Inflammatory macrophage (primary cell): ENCODE results near the gene RELA.
A peak's percentile ranks its signal among the peaks of the same experiment; 100 is the strongest.
"Not testable (repeated sequence)": the region's sequence is repeated elsewhere in the genome, so short reads cannot be mapped to it uniquely, and the experiment has no call there.

ENCODE experiments used
- DNase-seq, 2 donors: peaks; one replicate each; pipeline ENCODE4 v3.0.0-alpha.2; 2020 to 2022

The RELA gene

DNA sequence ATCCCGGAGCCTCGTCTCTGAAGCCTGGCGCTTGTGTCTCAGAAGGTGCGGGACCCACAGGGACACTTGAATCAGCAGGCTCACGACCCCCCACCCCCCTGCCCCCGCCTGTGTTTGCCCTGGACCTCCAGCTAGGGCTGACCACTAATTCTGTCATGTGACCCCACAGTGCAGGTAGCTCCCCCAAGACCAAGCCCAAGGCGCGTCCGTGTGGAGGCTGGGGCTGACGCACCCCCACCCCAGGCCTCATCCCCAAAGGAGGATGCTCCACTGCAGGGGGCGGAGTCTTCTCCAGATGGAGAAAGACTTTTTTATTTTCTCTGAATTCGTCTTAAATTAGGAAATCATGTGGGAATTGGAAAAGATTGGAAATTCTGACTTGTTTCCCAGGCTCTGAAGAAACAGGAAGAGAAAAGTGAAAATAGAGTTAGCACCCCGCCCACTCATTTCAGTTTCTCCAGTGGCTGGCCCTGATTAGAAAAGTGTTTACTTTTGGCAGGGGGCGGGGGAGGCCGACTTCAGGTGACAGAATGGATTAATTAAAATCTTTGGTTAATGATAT lies 1.0 kb upstream of the RELA start:
- DNase-seq = peak; percentile 65 to 69

DNA sequence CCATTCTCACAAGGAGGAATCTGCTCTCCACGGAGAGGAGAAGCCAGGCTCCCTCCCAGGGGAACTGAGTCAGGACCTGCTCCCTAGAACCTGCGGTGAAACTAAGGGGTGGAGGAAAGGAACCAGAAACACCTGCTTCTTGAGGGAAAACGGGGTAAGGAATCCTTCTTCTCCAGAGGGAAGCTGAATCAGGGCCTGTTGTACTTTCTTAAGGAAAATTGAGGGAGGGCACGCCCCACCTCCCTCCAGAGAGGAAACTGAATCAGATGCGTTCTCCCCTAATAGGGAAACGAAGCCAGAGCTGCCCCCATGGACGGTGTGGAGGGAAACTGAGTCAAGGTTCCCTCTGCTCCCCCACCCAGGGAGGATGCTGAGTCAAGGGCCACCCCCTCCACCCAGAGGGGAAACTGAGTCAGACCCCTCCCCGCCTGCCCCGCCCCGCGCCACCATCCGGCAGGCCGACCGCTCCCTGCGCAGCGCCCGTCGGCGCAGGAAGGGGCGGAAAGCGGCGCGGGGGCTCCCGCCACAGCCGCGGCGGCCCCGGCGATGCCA lies 393 bp downstream of the RELA start:
- no peak for DNase-seq

DNA sequence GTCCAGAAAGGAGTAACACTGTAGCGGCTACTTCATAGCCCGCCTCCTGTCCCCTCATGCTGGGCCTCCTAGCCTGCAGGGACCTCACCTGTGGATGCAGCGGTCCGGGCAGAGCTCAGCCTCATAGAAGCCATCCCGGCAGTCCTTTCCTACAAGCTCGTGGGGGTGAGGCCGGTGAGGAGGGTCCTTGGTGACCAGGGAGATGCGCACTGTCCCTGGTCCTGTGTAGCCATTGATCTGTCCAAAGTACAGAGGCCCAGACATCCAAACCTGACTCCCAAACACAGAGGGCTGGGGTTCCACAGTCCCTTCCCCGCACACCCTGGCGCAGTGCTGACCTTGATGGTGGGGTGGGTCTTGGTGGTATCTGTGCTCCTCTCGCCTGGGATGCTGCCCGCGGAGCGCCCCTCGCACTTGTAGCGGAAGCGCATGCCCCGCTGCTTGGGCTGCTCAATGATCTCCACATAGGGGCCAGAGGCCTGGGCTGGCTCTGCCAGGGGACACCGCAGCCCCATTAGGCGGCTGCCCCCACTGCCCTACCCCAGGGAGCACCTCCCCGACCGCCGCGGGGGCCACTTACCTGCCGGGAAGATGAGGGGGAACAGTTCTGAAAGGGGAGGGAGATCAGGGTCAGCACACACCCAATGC lies 993 bp downstream of the RELA start:
- no peak for DNase-seq

DNA sequence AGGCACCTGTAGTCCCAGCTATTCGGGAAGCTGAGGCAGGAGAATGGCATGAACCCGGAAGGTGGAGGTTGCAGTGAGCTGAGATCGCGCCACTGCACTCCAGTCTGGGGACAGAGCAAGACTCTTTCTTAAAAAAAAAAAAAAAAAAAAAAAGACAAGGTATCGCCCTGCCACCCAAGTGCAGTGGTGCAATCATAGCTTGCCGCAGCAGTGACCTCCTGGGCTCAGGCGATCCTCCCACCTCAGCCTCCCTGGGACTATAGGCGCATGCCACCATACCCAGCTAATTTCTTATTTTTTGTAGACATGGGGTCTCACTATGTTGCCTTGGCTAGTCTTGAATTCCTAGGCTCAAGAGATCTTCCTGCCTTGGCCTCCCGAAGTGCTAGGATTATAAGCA lies 1.8 kb downstream of the RELA start:
- not testable (repeated sequence) for DNase-seq

DNA sequence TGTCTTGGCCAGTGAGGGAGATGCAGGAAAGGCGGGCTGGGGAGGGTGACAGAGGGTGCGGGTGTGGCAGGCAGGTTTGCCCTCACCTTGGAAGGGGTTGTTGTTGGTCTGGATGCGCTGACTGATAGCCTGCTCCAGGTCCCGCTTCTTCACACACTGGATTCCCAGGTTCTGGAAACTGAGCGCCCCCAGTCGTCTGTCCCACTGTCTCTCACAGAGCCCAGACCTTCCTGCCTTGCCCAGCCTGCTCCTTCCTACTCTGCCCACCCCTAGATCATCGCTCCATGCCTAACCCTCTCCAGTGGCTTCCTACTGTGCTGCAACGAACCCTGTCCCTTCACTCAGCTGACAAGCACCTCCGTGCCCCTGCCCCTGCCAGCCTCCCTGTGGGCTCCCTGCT lies 2.7 kb downstream of the RELA start:
- DNase-seq = no peak

DNA sequence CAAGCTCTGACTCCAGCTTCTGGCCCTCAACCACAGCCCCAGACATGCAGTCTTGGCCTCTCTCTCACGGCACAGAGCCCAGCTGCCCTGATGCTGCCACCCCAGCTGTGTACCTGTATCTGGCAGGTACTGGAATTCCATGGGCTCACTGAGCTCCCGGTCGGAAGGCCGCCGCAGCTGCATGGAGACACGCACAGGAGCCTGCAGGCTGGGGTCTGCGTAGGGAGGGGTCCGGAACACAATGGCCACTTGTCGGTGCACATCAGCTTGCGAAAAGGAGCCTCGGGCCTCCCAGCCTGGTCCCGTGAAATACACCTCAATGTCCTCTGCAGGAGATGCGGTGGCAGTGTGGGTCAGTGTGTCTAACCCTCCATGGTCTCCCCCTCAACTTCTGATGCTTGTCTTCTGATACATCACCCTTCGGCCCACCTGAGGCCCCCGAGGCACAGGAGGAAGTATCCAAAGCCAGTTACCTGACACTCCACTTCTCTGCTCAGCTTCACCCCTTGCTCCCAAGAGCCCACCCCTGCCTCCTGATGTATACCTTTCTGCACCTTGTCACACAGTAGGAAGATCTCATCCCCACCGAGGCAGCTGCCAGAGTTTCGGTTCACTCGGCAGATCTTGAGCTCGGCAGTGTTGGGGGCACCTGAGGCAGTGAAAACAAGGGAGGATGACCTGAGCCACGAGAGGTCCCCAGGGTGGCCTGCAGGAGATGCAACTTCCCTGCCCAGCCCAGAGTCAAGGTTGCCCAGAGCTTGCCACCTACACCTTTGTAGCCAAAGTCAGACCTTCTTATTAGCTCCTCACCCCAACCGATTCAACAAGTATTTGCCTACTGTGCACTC lies 4.3 kb downstream of the RELA start:
- DNase-seq = no peak

DNA sequence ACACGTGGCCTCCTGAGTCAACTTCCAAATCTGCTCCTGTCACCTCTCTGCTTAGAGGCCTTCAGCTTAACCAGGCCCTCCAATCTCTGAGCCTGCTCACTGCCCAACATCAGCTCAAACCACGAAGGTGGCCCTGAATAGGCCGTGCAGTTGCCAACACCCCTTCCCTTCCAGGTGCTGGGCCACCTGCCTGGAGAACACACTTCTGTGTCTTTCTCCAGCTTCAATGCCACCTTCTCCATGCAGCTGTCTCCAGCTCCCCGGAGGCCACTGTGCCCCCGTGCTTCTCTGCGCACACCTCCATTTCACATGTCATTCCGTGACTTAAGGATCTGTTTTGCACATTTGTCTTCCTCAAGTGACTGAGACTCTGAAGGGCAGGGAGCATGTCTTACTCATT lies 5.3 kb downstream of the RELA start:
- DNase-seq = no peak

DNA sequence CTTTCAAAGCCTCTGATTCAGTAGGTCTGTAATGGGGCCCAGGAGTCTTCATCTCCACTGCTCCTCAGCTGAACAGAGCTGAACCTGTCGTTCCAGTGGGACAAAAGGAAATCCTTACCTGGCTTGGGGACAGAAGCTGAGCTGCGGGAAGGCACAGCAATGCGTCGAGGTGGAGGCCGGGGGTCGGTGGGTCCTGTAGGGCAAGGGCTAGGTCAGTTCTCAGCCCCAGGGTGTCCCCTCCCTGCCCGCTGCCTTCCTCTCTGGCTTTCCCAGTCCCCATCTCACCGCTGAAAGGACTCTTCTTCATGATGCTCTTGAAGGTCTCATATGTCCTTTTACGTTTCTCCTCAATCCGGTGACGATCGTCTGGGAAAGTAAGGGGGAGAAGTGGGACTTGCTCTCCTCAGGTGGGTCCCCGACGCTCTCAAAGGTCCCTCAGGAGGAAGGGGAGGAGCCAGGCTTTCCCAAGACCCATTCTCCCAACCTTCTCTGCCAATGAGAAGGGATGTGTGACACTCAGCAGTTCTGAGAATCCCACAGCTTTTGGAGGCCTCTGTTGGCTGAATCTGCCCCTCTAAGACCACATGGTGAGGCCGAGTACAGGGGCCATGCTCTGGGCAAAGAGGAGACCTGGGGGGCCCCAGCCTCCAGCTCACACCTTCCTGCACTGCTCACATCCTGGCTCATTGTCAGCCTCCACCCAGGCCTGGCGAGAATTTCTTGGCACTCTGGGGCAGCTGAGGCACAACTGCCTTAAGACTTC lies 7.0 kb downstream of the RELA start:
- no peak for DNase-seq

DNA sequence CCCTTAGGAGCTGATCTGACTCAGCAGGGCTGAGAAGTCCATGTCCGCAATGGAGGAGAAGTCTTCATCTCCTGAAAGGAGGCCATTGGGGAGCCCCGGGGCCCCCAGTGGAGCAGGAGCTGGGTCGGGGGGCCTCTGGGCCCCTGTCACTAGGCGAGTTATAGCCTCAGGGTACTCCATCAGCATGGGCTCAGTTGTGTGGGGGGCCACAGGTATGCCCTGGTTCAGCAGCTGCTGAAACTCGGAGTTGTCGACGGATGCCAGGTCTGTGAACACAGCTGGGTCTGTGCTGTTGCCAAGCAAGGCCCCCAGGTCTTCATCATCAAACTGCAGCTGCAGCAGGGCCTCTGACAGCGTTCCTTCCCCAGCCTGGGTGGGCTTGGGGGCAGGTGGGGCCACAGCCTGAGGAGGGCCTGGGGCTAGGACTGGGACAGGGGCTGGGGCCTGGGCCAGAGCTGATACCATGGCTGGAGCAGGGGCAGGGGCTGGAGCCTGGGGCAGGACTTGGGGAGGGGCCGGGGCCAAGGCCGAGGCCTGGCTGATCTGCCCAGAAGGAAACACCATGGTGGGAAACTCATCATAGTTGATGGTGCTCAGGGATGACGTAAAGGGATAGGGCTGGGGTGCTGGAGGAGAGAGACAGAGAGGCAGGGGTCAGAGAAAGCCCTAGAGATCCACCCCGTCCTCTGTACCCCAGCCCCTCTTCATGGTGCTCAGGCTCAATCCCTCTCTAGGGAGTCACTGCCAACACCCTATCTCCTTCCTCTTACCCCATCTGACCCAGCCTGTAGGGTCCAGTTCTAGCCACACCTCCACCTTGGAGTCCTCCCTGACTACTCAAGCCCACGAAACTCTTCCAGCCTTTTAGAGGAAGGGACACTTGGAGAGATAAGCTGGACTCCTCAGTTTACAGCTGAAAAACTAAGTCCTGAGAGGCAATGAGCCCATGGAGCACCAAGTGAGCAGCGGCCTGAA lies 8.1 kb downstream of the RELA start:
- no peak for DNase-seq

DNA sequence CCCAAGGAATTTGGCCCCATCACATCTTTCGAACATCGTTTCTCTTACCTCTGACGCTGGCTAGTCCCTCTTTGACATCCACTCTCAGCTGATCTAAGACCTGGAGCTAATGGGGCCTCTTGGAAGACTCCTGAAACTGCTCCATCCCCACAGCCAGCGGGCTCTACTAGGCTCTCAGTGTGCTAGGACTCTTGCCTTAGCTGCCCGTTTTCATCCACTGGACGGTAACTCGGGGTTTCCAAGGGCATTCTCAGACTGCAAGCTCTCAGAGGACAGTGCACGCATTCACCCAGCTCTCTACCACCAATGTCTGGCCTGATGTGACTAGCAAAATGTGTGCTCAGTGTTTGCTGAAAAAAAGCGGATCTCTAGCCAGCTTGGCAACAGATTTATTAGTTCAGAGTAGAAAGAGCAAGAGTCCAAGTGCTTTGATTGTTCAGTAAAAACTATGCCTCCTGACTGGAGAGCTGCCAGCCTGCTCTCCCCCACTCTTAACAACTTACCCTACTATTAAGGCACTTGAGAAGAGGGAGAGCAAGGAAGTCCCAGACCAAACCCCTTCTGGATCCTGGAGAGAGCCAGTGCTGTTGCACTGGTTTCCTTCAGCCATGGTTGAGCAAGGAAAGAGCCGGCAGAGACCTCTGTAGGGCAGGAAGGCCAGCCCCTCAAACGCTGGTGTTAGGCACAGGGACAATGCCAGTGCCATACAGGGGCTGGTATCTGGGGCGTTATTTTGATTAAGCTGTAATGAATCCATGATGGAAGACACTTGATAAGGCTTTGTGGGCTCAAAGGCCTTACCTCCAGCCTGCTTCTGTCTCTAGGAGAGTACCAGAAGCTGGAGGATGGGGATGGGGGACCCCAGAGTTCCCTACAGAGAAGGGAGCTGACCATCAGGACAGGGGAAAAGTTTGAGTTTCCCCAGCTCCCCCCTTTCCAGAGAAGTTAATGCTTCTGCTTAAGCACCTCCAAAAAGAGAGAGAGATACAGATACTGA lies 9.2 kb downstream of the RELA start:
- DNase-seq = no peak

DNA sequence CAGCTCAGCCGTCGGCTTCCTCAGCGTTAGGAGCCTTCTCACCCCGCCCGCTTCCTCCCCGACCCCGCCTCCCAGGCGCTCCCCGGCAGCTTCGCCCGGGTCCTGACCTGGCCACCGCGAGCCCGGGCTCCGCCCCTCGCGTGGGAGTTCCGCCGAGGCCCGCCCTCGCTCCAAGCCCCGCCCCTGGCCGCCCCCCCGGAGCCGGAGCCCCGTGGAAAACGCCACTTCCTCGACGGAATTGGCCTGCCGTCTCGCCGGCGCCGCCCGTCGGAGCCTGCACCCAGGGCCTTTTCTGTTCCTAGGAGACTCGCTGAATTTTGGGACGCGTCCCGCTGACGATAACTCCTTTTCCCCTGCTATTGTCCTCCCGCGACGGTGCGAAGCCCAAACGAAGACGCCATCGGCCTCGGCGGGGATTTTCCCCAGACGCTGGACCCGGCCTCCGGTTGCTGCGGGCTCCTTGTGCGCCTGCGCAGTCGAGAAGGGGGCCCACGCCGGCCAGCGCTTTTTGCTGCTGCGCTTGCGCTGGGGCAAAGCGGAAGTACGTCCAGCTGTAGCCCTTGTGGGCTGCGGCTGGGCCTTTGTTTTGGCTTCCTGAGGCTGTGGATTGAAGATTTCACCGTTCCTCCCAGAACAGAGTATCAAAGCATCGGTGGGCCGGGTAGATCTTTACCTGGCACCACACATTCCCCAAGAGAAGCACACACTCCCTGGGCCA lies 10.0 kb downstream of the RELA start:
- DNase-seq = peak; percentile 95 to 98

DNA sequence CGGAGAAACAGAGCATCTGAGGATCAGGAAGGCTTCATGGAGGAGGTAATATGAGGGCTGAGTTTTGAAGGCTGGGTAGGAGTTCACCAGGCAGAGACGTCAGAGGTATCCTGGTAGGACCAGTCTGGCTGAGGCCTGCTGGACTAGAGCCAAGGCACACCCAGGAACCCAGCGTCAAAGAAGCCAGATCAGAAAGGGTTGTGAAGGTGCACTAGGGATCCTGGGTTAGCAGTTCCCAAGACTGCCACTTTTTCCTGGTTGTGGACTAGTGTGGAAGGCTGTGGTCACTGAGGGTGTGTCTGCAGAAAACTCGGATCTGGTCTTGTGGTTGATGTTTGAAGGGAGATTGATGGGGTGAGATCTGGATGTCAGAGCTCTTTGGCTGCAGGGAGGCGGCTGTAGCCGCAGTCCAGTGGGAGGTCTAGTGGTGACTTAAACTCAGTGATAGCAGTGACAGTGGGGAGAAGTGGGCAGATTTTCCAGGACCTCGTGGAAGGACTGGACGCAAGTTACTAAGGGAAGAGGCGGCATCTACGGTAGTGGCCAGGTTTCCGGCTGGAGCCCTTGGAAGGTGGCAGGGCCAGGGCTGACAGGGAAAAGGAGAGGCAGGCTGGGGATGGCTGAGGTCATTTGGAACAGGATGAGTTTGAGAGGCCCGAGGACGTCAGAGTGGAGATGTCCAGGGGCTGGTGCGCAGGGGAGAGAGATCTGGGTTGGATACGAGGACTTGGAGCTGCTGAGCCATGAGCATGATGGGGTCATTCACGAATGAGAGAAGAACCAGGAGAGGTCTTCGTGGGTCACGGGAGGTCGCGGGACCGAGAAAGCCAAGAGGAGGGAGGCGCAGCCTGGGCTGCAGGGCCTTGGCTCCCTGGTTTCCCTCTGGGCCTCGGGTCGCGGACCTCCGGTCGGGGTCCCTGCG lies 10.9 kb downstream of the RELA start:
- DNase-seq = peak in 1 of 2 donors; percentile 23

DNA sequence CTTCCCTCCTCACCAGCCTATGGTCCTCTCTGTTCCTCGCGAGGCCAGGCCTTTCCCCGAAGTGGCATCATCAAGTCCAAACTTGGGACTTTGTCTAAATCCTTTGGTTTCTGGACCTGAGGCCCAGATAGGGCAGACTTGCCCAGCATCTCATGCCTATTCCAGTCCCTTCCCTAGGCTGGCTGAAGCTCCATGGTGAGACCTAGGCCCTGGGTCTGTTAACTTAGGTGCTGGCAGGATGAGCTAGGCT lies 11.5 kb downstream of the RELA start:
- no peak for DNase-seq

DNA sequence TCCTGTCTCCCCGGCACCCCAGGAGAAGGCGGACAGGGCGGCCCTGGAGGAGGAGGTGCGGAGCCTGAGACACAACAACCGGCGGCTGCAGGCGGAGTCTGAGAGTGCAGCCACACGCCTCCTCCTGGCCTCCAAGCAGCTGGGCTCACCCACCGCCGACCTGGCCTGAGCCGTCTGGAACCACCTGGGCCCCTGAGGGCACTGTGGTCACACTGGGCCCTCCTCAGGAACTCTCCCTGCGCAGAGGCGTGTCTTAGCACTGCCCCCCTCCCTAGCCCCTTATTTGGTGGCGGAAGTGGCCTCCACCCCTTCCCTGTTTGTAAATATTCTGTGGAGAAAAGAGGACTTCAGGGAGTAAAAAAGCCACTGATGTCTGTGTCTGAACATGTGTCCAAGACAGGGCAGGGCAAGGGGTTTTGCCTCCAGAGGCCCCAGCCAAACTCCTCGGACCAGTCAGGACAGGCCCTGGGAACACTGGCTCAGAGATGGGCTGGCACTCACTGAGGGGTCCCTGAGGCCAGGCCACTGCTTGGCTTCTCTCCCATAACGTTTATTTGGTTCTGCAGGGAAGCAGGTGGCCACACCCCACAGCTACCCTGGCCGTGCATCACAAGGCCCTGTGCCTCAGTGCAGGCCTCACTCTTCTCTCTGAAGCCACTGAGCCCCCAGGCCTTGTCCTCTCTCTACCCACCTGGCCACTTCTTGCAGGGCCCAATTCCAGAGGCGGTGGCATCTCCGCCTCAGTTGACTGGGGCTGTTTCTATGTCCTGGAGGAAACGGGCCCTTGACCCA lies 12.0 kb downstream of the RELA start:
- no peak for DNase-seq

DNA sequence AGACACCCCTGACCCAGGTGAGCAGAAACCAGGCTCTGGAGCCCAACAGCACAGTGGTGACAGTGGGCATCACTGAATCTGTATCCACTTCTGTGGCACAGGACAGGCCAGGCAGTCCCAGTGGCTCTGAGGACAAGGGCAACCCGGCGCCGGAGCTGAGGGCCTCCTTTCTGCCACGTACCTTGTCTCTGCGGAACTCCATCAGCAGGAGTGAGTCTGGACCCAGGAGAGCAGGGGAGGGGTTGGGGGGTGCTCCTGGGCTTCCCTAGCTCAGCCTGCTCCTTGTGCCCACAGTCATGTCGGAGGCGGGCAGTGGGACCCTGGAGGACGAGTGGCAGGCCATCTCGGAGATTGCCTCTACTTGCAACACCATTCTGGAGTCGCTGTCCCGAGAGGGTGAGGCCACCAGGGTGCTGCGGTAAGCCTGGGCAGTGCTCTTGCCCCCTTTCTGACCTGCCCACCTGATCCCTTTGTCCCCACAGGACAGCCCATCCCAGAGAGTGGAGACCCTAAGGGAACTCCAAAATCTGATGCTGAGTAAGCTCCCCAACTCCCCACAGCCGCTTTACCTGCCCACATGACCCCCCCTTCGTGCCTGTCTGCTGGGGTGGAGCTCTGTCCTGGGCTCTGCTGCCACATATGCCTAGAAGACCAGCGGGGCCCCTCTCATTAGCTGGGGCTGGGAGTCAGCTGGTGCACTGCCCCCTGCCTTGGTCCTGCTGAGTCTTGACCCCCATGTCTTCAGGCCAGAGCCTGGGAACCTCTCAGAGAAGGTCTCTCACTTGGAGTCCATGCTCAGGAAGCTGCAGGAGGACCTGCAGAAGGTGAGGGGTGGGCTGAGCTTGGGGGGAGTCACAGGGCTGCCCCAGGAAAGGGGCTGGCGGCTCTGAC lies 12.8 kb downstream of the RELA start:
- DNase-seq = no peak

DNA sequence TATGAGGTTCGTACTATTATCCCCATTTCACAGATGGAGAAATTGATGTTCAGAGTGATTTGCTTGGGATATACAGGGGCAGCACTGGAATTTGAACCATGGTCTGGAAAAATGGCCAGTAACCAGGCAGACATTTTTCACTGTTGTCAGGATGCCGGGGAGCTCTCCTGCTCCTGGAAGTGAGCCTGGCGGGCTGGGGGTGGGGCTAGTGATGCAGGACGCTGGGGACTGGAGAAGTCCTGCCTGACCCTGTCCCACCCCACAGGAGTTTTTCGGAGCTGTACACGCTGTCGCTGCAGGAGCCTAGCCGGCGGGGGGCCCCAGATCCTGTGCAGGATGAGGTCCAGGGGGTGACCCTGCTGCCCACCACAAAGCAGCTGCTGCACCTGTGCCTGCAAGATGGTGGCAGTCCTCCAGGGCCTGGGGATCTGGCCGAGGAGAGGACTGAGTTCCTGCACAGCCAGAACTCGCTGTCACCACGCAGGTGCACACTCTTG lies 13.7 kb downstream of the RELA start:
- DNase-seq = no peak
